A549 (cell line): ENCODE measurements around the gene DHRS12.

Source experiments
- CEBPB ChIP-seq, 2 experiments: fragments of >200 bp in 1 of 2; sonication (Bioruptor Twin) in 1 of 2; formaldehyde crosslinking in 1 of 2; IDR thresholded peaks; 2 replicates each; pipeline ENCODE4 v1.6.1; 2012 to 2016
- CTCF ChIP-seq: fragments of >200 bp; sonication (Bioruptor Twin); formaldehyde crosslinking; IDR thresholded peaks from 3 replicates; pipeline ENCODE4 v1.5.1; 2016
- EP300 ChIP-seq, 2 experiments: fragments of >200 bp; sonication (Bioruptor Twin); formaldehyde crosslinking; IDR thresholded peaks; 2 replicates in 1 of 2; 3 replicates in 1 of 2; pipeline ENCODE4 v1.6.1; 2016 to 2017
- NFE2L2 ChIP-seq: fragments of 150-350 bp; conservative IDR thresholded peaks from 2 replicates; pipeline ENCODE4 v1.6.1; 2014; ENCODE audit warnings: low read length
- POLR2A ChIP-seq: IDR thresholded peaks from 2 replicates; pipeline ENCODE4 v1.6.1; 2012; ENCODE audit warnings: mild to moderate bottlenecking, low read length
- POLR2AphosphoS2 ChIP-seq: conservative IDR thresholded peaks from 2 replicates; pipeline ENCODE4 v1.6.1; 2012; ENCODE audit warnings: low read length, improper control_type of control experiment, inconsistent platforms
- ZFP36 ChIP-seq: fragments of 450-650 bp; IDR thresholded peaks from 2 replicates; pipeline ENCODE4 v1.6.1; 2014; ENCODE audit warnings: borderline replicate concordance; ENCODE audit not compliant: partially characterized antibody

GRCh38 chr13:51778392-51778791 is 25.6 kb downstream of the DHRS12 start:
- TF ChIP-seq EP300 (IDR thresholded peaks at IDR 0.05) = no peak
- no peak for TF ChIP-seq POLR2AphosphoS2
- TF ChIP-seq CTCF = no peak
- TF ChIP-seq NFE2L2 = no peak
- TF ChIP-seq CEBPB (IDR thresholded peaks at IDR 0.05) = no peak
- no peak for TF ChIP-seq ZFP36
- TF ChIP-seq POLR2A = no peak
